ENCODE results near the gene CD93. TPM values are rescaled to one million over a fixed set of nuclear protein-coding genes. Genes with fewer than 3 reads are reported as not detected.

The CD93 gene
- total RNA-seq, 1 donor from 2014 or later, result 0.02 TPM

GRCh38 chr20:23111944-23112342 is 25.8 kb upstream of the CD93 start:
- H2AFZ ChIP-seq (ENCODE audit: low read depth, low read length), result no peak overlapping the region
- Mint-ChIP-seq H3K9me3 (ENCODE audit: unreplicated experiment) (no peaks in the 10 kb centered on the region), H3K27me3 (ENCODE audit: low read depth, unreplicated experiment) (peaks cover 29% of the 10 kb centered on the region), H3K27ac (ENCODE audit: unreplicated experiment) (no peak overlapping the region), H3K4me3 (ENCODE audit: unreplicated experiment) (no peak overlapping the region), H3K36me3 (ENCODE audit: low read depth, unreplicated experiment) (no peaks in the 10 kb centered on the region), H3K4me1 (ENCODE audit: low read depth, unreplicated experiment) (peaks cover 7% of the 10 kb centered on the region)
- TF ChIP-seq, protein P1, sequence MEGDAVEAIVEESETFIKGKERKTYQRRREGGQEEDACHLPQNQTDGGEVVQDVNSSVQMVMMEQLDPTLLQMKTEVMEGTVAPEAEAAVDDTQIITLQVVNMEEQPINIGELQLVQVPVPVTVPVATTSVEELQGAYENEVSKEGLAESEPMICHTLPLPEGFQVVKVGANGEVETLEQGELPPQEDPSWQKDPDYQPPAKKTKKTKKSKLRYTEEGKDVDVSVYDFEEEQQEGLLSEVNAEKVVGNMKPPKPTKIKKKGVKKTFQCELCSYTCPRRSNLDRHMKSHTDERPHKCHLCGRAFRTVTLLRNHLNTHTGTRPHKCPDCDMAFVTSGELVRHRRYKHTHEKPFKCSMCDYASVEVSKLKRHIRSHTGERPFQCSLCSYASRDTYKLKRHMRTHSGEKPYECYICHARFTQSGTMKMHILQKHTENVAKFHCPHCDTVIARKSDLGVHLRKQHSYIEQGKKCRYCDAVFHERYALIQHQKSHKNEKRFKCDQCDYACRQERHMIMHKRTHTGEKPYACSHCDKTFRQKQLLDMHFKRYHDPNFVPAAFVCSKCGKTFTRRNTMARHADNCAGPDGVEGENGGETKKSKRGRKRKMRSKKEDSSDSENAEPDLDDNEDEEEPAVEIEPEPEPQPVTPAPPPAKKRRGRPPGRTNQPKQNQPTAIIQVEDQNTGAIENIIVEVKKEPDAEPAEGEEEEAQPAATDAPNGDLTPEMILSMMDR (IDR thresholded peaks at IDR 0.05; ENCODE audit: insufficient read depth, low read depth, low read length), result no peak
- TF ChIP-seq EZH2 (IDR thresholded peaks at IDR 0.05; ENCODE audit: insufficient read depth, low read length), result no peak
- H3K27me3 ChIP-seq (ENCODE audit: insufficient read depth, low read length), result peaks cover 2% of the 10 kb centered on the region
- no peak overlapping the region for H3K27ac ChIP-seq (ENCODE audit: low read depth, low read length)
- FAIRE-seq (no peak), DNase-seq (ENCODE audit: low read depth) (no peak)
- no peak overlapping the region for H3K4me3 ChIP-seq (ENCODE audit: insufficient read depth, low read depth, low read length)
- H3K79me2 ChIP-seq (ENCODE audit: insufficient read depth, low read length), result no peaks in the 10 kb centered on the region
- no peaks in the 10 kb centered on the region for H3K9me3 ChIP-seq (ENCODE audit: insufficient read depth, low read depth, low read length)
- no peaks in the 10 kb centered on the region for H3K4me1 ChIP-seq (ENCODE audit: insufficient read depth, low read length)
- no peaks in the 10 kb centered on the region for H3K36me3 ChIP-seq (ENCODE audit: insufficient read depth, low read length)
- H4K20me1 ChIP-seq (ENCODE audit: insufficient read depth, low read length), result no peaks in the 10 kb centered on the region
- H3K4me2 ChIP-seq (ENCODE audit: low read length), result no peak overlapping the region
- H3K9ac ChIP-seq (ENCODE audit: low read length), result no peak overlapping the region

DNA sequence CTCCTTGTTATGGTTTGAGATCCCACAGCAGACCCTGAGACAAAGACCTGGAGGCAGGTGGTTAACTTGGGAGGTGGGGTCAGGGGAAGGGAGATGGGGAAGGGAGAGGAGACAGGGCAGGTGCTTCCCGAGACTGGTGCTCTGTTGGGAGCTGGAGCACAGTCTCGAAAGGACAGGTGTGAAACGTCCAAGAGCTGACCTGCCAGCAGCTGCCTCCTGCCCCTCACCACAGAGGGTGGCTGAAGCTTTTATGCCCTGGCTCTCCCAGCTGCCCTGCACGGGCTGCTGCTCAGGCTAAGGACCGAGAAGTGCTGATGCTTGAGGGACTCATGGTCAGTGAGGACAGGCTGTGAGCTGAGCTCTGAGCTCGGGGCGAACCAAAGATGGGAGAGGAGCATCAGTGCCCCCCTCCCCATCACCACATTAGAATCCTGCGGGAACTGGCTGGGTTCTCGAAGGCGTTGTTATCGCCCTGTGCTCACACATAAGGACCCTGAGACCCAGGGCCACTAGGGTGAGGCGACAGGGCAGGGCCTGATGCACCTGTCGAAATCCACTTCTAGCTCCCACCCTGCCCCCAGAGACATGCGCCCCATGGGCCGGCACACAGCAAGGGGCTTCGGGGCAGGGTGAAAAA is 25.3 kb upstream of the CD93 start:
- Histone ChIP-seq H3K9ac (ENCODE audit: low read length) (no peak overlapping the region), H3K4me2 (ENCODE audit: low read length) (no peak overlapping the region), H3K79me2 (ENCODE audit: insufficient read depth, low read length) (no peaks in the 10 kb centered on the region), H3K27me3 (ENCODE audit: insufficient read depth, low read length) (peaks cover 2% of the 10 kb centered on the region), H3K27ac (ENCODE audit: low read depth, low read length) (no peak overlapping the region), H4K20me1 (ENCODE audit: insufficient read depth, low read length) (no peaks in the 10 kb centered on the region), H3K4me3 (ENCODE audit: insufficient read depth, low read depth, low read length) (no peak overlapping the region), H3K4me1 (ENCODE audit: insufficient read depth, low read length) (no peaks in the 10 kb centered on the region), H3K9me3 (ENCODE audit: insufficient read depth, low read depth, low read length) (no peaks in the 10 kb centered on the region), H2AFZ (ENCODE audit: low read depth, low read length) (no peak overlapping the region), H3K36me3 (ENCODE audit: insufficient read depth, low read length) (no peaks in the 10 kb centered on the region)
- no peak overlapping the region for H3K27ac Mint-ChIP-seq (ENCODE audit: unreplicated experiment)
- peaks cover 6% of the 10 kb centered on the region for H3K4me1 Mint-ChIP-seq (ENCODE audit: low read depth, unreplicated experiment)
- H3K27me3 Mint-ChIP-seq (ENCODE audit: low read depth, unreplicated experiment), result peaks cover 29% of the 10 kb centered on the region
- no peak overlapping the region for H3K4me3 Mint-ChIP-seq (ENCODE audit: unreplicated experiment)
- FAIRE-seq, result no peak
- TF ChIP-seq, protein P1 (IDR thresholded peaks at IDR 0.05; ENCODE audit: insufficient read depth, low read depth, low read length), result no peak
- no peak for TF ChIP-seq EZH2 (IDR thresholded peaks at IDR 0.05; ENCODE audit: insufficient read depth, low read length)
- DNase-seq (ENCODE audit: low read depth), result no peak
- no peaks in the 10 kb centered on the region for H3K36me3 Mint-ChIP-seq (ENCODE audit: low read depth, unreplicated experiment)
- no peaks in the 10 kb centered on the region for H3K9me3 Mint-ChIP-seq (ENCODE audit: unreplicated experiment)

- Mint-ChIP-seq H3K27ac (ENCODE audit: unreplicated experiment) (no peak overlapping the region), H3K36me3 (ENCODE audit: low read depth, unreplicated experiment) (no peaks in the 10 kb centered on the region), H3K4me3 (ENCODE audit: unreplicated experiment) (no peak overlapping the region), H3K4me1 (ENCODE audit: low read depth, unreplicated experiment) (peaks cover 7% of the 10 kb centered on the region), H3K9me3 (ENCODE audit: unreplicated experiment) (no peaks in the 10 kb centered on the region), H3K27me3 (ENCODE audit: low read depth, unreplicated experiment) (peaks cover 34% of the 10 kb centered on the region)
- no peak overlapping the region for H3K9ac ChIP-seq (ENCODE audit: low read length)
- peaks cover 2% of the 10 kb centered on the region for H3K27me3 ChIP-seq (ENCODE audit: insufficient read depth, low read length)
- no peaks in the 10 kb centered on the region for H3K9me3 ChIP-seq (ENCODE audit: insufficient read depth, low read depth, low read length)
- FAIRE-seq (no peak), DNase-seq (ENCODE audit: low read depth) (no peak)
- no peaks in the 10 kb centered on the region for H4K20me1 ChIP-seq (ENCODE audit: insufficient read depth, low read length)
- no peaks in the 10 kb centered on the region for H3K4me1 ChIP-seq (ENCODE audit: insufficient read depth, low read length)
- H2AFZ ChIP-seq (ENCODE audit: low read depth, low read length), result no peak overlapping the region
- no peaks in the 10 kb centered on the region for H3K79me2 ChIP-seq (ENCODE audit: insufficient read depth, low read length)
- H3K4me2 ChIP-seq (ENCODE audit: low read length), result no peak overlapping the region
- TF ChIP-seq EZH2 (IDR thresholded peaks at IDR 0.05; ENCODE audit: insufficient read depth, low read length), result no peak
- TF ChIP-seq, protein P1 (IDR thresholded peaks at IDR 0.05; ENCODE audit: insufficient read depth, low read depth, low read length), result no peak
- no peak overlapping the region for H3K4me3 ChIP-seq (ENCODE audit: insufficient read depth, low read depth, low read length)
- H3K27ac ChIP-seq (ENCODE audit: low read depth, low read length), result no peak overlapping the region
- H3K36me3 ChIP-seq (ENCODE audit: insufficient read depth, low read length), result no peaks in the 10 kb centered on the region
These were observed 22.7 kb upstream of the CD93 start for GRCh38 chr20:23108871-23109270.

Measured in astrocyte (in vitro differentiated cells and primary cell).